PC-3 (cell line): Measurements from ENCODE around the gene GFY.

Experiments
- CTCF ChIP-seq: fragments of 300-600 bp; sonication (generic); conservative IDR thresholded peaks from 2 replicates; pipeline ENCODE4 v1.5.1; 2017; ENCODE audit warnings: antibody characterized with exemption, low read depth, mild to moderate bottlenecking, low read length
- EZH2phosphoT487 ChIP-seq: fragments of 300-600 bp; sonication (generic); IDR thresholded peaks from 2 replicates; pipeline ENCODE4 v1.6.1; 2018; ENCODE audit warnings: mild to moderate bottlenecking, antibody characterized with exemption, low read length, borderline replicate concordance

GRCh38 chr19:49398931-49399330 lies 26.3 kb upstream of the GFY start:
- no peak for TF ChIP-seq CTCF
- no peak for TF ChIP-seq EZH2phosphoT487
